ENCODE measurements around the gene CDC34.

GRCh38 chr19:519449-519865, 12.1 kb upstream of the CDC34 start:
- TF ChIP-seq USF1 (CRISPR knock-in tag; IDR thresholded peaks at IDR 0.05), result no peak
- TF ChIP-seq USF2 (CRISPR knock-in tag; IDR thresholded peaks at IDR 0.05), result no peak
- TF ChIP-seq CTCF (IDR thresholded peaks at IDR 0.05), result no peak
- no peak for TF ChIP-seq E2F4 (CRISPR knock-in tag; IDR thresholded peaks at IDR 0.05; ENCODE audit: borderline replicate concordance, low read depth)
- no peak for TF ChIP-seq ZNF396 (CRISPR knock-in tag; IDR thresholded peaks at IDR 0.05; ENCODE audit: borderline replicate concordance)
- no peak for TF ChIP-seq TEAD1 (CRISPR knock-in tag; IDR thresholded peaks at IDR 0.05)
- TF ChIP-seq E2F5 (CRISPR knock-in tag; IDR thresholded peaks at IDR 0.05), result no peak
